GM13976 (cell line): ENCODE measurements around the gene SYCE3.

ENCODE experiments used
- DNase-seq: peaks from one replicate; pipeline ENCODE4 v3.0.0; 2012; ENCODE audit warnings: low spot score
- in situ Hi-C: fragments of 300-500 bp; cut with MboI; formaldehyde crosslinking; loops from one replicate; pipeline ENCODE4 v1.12.0; 2022; ENCODE audit warnings: low sequenced_read_pairs, mixed read lengths, inconsistent platforms; ENCODE audit not compliant: unreplicated experiment
- TF ChIP-seq, protein P1 (sequence below): IDR thresholded peaks from 2 replicates; pipeline ENCODE4 v1.5.1; 2012; ENCODE audit warnings: borderline replicate concordance, mild to moderate bottlenecking; ENCODE audit not compliant: insufficient read depth; ENCODE audit errors: extremely low read depth, missing control alignments, control extremely low read depth

The SYCE3 gene

DNA sequence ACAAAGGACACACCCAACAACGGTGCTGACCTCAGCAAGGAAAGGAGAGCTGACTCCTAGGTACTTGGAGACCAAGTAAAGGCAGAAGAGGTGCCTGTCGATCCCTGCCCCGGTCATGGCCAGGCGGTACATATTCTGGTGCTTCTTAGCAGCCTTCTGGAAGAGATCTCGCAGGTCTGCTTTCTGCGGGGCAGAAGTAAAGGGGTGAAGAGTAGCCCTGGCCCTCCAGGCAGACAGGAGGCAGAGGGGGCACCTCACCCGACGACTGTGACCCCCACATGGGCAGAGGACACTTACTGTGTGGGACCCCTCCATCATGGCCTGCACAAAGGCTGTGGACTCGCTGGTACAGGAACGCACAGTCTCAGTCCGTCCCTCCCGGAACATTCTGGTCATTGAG is 8.1 kb upstream of the SYCE3 start:
- in situ Hi-C loops, result no loop called here
- TF ChIP-seq, protein P1, sequence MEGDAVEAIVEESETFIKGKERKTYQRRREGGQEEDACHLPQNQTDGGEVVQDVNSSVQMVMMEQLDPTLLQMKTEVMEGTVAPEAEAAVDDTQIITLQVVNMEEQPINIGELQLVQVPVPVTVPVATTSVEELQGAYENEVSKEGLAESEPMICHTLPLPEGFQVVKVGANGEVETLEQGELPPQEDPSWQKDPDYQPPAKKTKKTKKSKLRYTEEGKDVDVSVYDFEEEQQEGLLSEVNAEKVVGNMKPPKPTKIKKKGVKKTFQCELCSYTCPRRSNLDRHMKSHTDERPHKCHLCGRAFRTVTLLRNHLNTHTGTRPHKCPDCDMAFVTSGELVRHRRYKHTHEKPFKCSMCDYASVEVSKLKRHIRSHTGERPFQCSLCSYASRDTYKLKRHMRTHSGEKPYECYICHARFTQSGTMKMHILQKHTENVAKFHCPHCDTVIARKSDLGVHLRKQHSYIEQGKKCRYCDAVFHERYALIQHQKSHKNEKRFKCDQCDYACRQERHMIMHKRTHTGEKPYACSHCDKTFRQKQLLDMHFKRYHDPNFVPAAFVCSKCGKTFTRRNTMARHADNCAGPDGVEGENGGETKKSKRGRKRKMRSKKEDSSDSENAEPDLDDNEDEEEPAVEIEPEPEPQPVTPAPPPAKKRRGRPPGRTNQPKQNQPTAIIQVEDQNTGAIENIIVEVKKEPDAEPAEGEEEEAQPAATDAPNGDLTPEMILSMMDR, result no peak
- DNase-seq, result no peak

DNA sequence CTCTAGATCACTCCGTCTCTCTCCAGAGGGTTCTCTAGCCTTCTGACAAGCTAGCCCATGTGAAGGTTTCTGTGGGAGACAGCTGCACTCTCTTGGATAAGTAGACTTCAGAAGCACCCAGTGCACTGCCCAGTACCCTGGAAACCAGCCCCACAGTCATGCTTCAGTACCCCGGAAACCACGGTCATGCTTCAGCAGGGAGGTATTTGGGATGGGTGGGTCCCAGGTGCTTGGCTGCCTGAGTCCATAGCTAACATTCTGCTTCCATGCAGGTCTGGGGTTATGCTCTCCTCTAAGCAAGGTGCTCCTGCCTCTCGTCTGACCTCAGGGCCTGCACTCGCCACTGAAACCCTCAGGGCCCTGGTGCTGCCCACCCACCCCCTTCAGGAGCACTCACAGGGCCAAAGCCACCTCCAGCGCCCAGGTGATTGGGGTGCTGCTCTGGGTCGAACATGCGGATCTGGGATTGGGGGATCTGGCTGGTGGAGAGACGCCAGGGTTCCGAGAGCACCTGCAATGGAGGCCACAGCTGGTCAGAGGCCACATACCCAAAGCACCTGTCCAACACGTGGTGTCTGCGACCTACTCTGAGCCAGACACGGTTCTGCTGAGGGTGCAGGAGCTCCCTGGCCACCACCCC is 7.3 kb upstream of the SYCE3 start:
- in situ Hi-C loops, result no loop called here
- peak; percentile 31 for DNase-seq
- TF ChIP-seq, protein P1, result no peak

DNA sequence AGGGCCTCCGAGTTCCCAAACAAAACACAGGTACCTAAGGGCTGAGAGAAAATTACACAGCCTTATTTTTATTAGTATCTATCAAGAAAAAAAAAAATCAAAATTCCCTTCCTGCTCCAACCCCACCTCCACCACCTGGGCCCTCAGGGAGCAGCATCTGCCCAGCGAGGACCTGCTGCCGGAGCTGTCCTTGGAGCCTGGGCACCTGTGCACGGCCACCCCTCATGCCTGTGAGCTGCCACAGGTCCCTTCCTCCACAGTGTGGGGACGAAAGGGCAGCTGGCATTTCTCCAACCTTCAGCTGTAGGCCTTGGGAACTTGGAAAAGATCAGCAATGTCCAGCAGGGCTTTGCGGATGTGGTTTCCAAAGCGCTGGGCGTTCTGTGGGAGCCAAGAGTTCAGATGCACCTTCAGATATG is 6.3 kb upstream of the SYCE3 start:
- in situ Hi-C loops, result no loop called here
- no peak for DNase-seq
- TF ChIP-seq, protein P1, result no peak

DNA sequence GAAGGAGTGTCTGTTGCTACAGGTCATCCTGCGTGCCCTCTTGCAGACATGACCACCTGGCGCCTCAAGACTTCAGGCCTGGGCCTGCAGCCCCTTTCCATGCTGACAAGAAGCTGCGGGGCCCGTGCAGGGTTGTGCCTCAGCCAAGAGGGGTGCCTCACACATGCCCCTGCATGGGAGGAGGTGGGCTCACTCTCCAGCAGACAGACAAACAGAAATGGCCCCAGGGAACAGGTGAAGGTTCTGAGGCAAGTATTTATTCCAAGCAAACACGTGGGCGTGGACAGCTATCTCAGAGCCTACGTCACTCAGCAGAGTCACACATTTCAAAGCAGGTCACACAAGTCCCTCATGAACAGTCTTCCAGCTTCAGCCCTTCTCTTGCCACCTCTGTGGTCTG is 5.9 kb upstream of the SYCE3 start:
- DNase-seq, result no peak
- TF ChIP-seq, protein P1, result no peak
- in situ Hi-C loops, result no loop called here

DNA sequence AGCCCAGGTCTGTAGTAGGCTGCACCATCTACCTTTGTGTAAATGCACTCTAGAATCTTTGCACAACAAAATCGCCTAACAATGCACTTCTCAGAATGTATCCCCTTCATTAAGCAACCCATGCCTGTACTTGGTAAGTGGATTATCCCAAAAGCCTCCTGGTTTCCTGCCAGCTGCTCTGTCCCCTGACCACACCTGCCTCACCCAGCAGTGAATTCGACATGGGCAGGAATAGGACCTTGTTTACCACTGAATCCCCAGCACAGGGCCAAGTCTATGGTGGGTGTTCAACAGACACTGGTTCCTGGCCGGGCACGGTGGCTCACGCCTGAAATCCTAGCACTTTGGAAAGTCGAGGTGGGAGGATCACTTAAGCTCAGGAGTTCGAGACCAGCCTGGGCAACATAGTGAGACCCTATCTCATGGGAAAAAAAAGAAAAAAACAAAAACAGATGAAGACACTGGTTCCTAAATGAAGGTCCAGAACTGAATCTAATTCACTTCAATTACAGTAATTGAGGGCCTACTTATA is 5.1 kb upstream of the SYCE3 start:
- in situ Hi-C loops, result no loop called here

DNA sequence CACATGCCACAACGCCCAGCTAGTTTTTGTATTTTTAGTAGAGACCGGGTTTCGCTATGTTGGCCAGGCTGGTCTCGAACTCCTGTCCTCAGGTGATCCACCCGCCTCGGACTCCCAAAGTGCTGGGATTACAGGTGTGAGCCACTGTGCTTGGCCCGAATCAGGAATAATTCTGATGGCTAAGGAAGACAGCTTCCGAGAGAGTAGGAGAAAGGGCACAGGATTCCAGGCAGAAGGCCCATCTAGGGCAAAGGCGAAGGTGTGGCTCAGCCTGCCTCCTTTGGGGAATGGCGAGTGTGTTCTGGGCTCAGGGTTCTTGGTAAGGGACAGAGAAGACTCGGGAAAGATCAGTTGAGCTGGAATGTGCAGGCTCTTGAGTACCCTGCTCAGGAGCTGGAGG is 1.6 kb upstream of the SYCE3 start:
- in situ Hi-C loops, result no loop called here
- DNase-seq, result no peak
- TF ChIP-seq, protein P1, result no peak

More for the DNA sequence above, 5.1 kb upstream of the SYCE3 start:
- DNase-seq, result no peak
- TF ChIP-seq, protein P1, result no peak
